Suprapubic skin (tissue), 4 donors: ENCODE data around the gene CDK5. TPM values are rescaled to one million over a fixed set of nuclear protein-coding genes. Genes with fewer than 3 reads are reported as not detected.
A peak's percentile ranks its signal among the peaks of the same experiment; 100 is the strongest.

Experiments
- DNase-seq, 2 donors: peaks; one replicate each; pipeline ENCODE4 v3.0.0-alpha.2; 2019; ENCODE audit warnings: low spot score in 2 of 2
- H3K27ac ChIP-seq: fragments of 200-600 bp; sonication (generic); one replicate; pipeline ENCODE4 v1.5.1; 2019
- H3K27me3 ChIP-seq: fragments of 200-600 bp; sonication (generic); one replicate; pipeline ENCODE4 v1.5.1; 2019
- H3K36me3 ChIP-seq: fragments of 200-600 bp; sonication (generic); one replicate; pipeline ENCODE4 v1.5.1; 2019
- H3K4me1 ChIP-seq: fragments of 200-600 bp; sonication (generic); one replicate; pipeline ENCODE4 v1.5.1; 2019
- H3K4me3 ChIP-seq: fragments of 200-600 bp; sonication (generic); one replicate; pipeline ENCODE4 v1.5.1; 2019; ENCODE audit warnings: mild to moderate bottlenecking
- H3K9me3 ChIP-seq: fragments of 200-600 bp; sonication (generic); one replicate; pipeline ENCODE4 v1.5.1; 2019
- CTCF ChIP-seq, 2 donors: fragments of 200-600 bp in 1 of 2; fragments of 450-650 bp in 1 of 2; sonication (generic) in 1 of 2; IDR thresholded peaks; one replicate each; pipeline ENCODE4 v1.5.1; 2016 to 2019; ENCODE audit warnings: antibody characterized with exemption in 2 of 2, mild to moderate bottlenecking in 1 of 2, moderate library complexity in 1 of 2
- EP300 ChIP-seq: sonication (generic); formaldehyde crosslinking; IDR thresholded peaks from one replicate; pipeline ENCODE4 v1.6.1; 2017; ENCODE audit warnings: antibody characterized with exemption
- POLR2A ChIP-seq, 2 donors: fragments of 450-650 bp; IDR thresholded peaks; one replicate each; pipeline ENCODE4 v1.6.1; 2017; ENCODE audit warnings: antibody characterized with exemption in 2 of 2, mild to moderate bottlenecking in 2 of 2, moderate library complexity in 2 of 2
- POLR2AphosphoS5 ChIP-seq, 3 donors: sonication (generic); formaldehyde crosslinking; IDR thresholded peaks; one replicate each; pipeline ENCODE4 v1.6.1; 2017; ENCODE audit warnings: antibody characterized with exemption in 3 of 3
- WGBS: methylation state at CpG from one replicate; pipeline ENCODE4 v1.1.5; 2018; 5-methylcytosine and 5-hydroxymethylcytosine counted together
- total RNA-seq, 4 donors: library from RNA; depleted of rRNA; stranded (reverse); fragments of >200 nt; gene quantifications; one replicate each; pipeline ENCODE4 v1.1.0, GENCODE V29; 2016

CDK5 gene
- total RNA-seq, 4 donors from 2014 or later: 7.7 to 14.7 (median 13.4) TPM

- 92% methylated on average over 2 of the region's 6 CpGs for WGBS
- DNase-seq: no peak
- H3K9me3 ChIP-seq: no peaks in the 10 kb centered on the region
- no peak overlapping the region for H3K4me3 ChIP-seq
- H3K4me1 ChIP-seq: peaks cover 35% of the 10 kb centered on the region
- TF ChIP-seq CTCF (IDR thresholded peaks at IDR 0.05): no peak
- H3K36me3 ChIP-seq: no peaks in the 10 kb centered on the region
- H3K27ac ChIP-seq: no peak overlapping the region
- no peaks in the 10 kb centered on the region for H3K27me3 ChIP-seq
These were observed 36.1 kb upstream of the CDK5 start for GRCh38 chr7:151093748-151094147.

- DNase-seq: no peak
- 92% methylated on average over 14 of the region's 14 CpGs for WGBS
These were observed 34.3 kb upstream of the CDK5 start for GRCh38 chr7:151091988-151092387.

GRCh38 chr7:151091431-151091830, 33.7 kb upstream of the CDK5 start:
- H3K4me1 ChIP-seq: peaks cover 52% of the 10 kb centered on the region
- H3K27me3 ChIP-seq: no peaks in the 10 kb centered on the region
- H3K4me3 ChIP-seq: no peak overlapping the region
- H3K27ac ChIP-seq: no peak overlapping the region
- H3K36me3 ChIP-seq: no peaks in the 10 kb centered on the region
- TF ChIP-seq EP300 (no peak), POLR2AphosphoS5 (IDR thresholded peaks at IDR 0.05) (no peak), CTCF (IDR thresholded peaks at IDR 0.05) (peak in 1 of 2 donors; percentile 56), POLR2A (IDR thresholded peaks at IDR 0.05) (no peak)
- H3K9me3 ChIP-seq: no peaks in the 10 kb centered on the region
- DNase-seq: no peak
- 67% methylated on average over 5 of the region's 6 CpGs for WGBS

More at GRCh38 chr7:151091988-151092387, 34.3 kb upstream of the CDK5 start:
- no peaks in the 10 kb centered on the region for H3K36me3 ChIP-seq
- peaks cover 52% of the 10 kb centered on the region for H3K4me1 ChIP-seq
- no peak overlapping the region for H3K27ac ChIP-seq
- no peaks in the 10 kb centered on the region for H3K27me3 ChIP-seq
- H3K9me3 ChIP-seq: no peaks in the 10 kb centered on the region
- TF ChIP-seq POLR2A (IDR thresholded peaks at IDR 0.05): no peak
- no peak for TF ChIP-seq CTCF (IDR thresholded peaks at IDR 0.05)
- TF ChIP-seq EP300: no peak
- TF ChIP-seq POLR2AphosphoS5 (IDR thresholded peaks at IDR 0.05): no peak
- H3K4me3 ChIP-seq: no peak overlapping the region

GRCh38 chr7:151091003-151091402, 33.3 kb upstream of the CDK5 start:
- Histone ChIP-seq H3K9me3 (no peaks in the 10 kb centered on the region), H3K27ac (no peak overlapping the region), H3K36me3 (no peaks in the 10 kb centered on the region), H3K4me3 (no peak overlapping the region), H3K4me1 (peaks cover 53% of the 10 kb centered on the region), H3K27me3 (no peaks in the 10 kb centered on the region)
- peak in 1 of 2 donors; percentile 59 for DNase-seq
- no peak for TF ChIP-seq CTCF (IDR thresholded peaks at IDR 0.05)
- 83% methylated on average over 6 of the region's 7 CpGs for WGBS

- Histone ChIP-seq H3K36me3 (no peaks in the 10 kb centered on the region), H3K9me3 (no peaks in the 10 kb centered on the region), H3K4me3 (peak overlapping the region; percentile 62), H3K4me1 (peaks cover 60% of the 10 kb centered on the region), H3K27me3 (no peaks in the 10 kb centered on the region), H3K27ac (peak overlapping the region; percentile 88)
- peak in 1 of 2 donors; percentile 72 for DNase-seq
- WGBS: 74% methylated on average over 21 of the region's 22 CpGs
- TF ChIP-seq CTCF (IDR thresholded peaks at IDR 0.05): no peak
- no peak for TF ChIP-seq POLR2A (IDR thresholded peaks at IDR 0.05)
- no peak for TF ChIP-seq POLR2AphosphoS5 (IDR thresholded peaks at IDR 0.05)
- no peak for TF ChIP-seq EP300
These were observed 32.4 kb upstream of the CDK5 start for GRCh38 chr7:151089893-151090730.
